CD4-positive, alpha-beta T cell treated with Interleukin-15 for 4 hours (primary cell): ENCODE measurements around the gene CXCL10.
A peak's percentile ranks its signal among the peaks of the same experiment; 100 is the strongest.
"Not testable (repeated sequence)": the region's sequence is repeated elsewhere in the genome, so short reads cannot be mapped to it uniquely, and the experiment has no call there.

ENCODE experiments used
- DNase-seq: peaks from one replicate; pipeline ENCODE4 v3.0.0-alpha.2; 2020; ENCODE audit warnings: low spot score

Gene CXCL10

DNA sequence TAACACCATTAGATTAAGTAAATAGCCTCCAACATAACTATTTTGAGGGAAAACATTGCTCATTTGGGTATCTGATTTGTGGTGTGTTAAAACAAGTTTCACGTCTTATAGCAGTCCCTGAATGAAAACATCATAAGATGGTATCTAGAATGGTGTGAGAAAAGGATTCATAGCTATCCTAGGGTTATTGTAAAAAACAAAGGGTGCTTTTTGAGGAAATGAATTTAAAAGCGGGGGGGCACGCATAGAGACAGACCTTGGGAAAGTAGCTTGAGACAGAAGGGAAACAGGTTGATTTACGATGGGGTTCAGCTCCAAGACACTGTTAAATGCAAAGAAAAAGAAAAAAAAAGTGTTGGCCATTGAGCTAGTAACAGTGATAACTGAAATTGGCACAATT lies 768 bp upstream of the CXCL10 start:
- DNase-seq: no peak

DNA sequence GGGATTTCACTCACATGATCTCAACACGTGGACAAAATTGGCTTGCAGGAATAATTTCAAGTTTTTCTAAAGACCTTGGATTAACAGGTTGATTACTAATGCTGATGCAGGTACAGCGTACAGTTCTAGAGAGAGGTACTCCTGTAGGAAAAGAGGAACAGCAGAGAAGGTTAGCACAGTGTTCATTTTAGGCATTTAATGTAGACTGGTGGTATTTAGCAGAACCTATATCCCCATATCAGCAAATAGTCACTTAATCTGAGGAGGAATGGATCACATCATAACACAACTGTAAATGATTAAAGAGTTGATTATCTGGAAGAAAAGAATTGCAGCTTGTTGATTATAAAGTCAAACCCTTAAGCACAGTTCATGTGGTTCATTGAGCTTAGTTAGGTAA lies 620 bp downstream of the CXCL10 start:
- DNase-seq: no peak

DNA sequence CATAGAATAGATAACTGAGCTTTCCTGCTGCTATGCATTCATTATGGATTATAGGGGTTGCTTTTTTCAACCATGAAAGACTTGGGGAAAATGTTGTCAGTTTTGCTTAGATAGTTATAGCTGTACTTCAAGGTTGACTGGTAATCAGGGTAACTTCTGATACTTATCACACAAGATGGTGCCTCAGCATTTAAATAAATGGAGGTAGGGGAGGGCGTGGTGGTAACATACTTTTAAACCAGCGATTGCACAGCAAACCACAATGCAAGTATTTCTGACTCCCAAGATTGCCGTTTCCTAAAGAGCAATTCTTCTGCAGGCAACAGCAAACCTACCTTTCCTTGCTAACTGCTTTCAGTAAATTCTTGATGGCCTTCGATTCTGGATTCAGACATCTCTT lies 1.3 kb downstream of the CXCL10 start:
- DNase-seq: no peak

DNA sequence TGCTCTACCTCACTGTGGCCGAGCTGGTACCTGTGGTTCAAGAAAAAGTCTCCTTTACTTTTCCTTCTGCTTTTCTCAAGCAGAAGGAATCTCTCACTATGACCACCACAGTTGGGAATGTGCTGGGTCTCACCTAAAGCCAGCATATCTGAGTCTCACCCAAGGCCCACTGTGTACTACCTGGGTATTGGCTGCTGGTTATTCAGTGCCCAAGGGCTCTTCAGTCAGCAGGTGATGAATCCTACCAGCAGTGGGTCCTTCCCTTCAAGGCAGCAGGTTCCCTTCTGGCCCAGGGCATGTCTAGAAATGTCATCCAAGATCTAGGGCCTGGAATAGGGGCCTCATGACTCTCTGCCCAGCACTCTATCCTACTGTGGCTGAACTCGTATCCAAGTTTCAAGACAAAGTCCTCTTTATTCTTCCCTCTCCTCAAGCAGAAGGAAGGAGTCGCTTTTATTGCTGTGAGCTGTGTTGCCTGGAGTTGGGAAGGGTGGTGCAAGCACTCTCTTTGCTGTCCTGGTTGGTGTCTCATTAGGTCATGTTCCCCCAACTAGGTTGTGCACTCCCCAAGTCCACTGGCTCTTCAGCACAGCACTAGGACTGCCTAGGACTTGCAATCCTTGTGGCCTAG lies 6.1 kb downstream of the CXCL10 start:
- DNase-seq: no peak

DNA sequence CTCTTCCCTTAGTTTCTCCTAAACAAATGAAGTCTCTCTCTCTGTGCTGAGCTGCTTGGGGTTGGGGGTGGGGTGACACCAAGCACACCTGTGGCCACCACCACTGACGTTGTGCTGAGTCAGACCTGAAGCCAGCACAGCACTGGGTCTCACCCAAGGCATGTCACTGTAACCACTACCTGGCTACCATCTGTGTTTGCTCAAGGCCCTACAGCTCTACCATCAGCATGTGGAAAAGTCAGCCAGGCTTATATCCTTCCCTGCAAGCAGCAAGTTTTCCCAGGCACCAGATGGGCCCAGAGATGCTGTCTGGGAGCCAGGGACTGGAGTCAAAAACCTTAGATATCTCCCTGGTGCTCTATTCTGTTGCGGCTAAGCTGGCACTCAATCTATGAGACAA lies 6.9 kb downstream of the CXCL10 start:
- no peak for DNase-seq

DNA sequence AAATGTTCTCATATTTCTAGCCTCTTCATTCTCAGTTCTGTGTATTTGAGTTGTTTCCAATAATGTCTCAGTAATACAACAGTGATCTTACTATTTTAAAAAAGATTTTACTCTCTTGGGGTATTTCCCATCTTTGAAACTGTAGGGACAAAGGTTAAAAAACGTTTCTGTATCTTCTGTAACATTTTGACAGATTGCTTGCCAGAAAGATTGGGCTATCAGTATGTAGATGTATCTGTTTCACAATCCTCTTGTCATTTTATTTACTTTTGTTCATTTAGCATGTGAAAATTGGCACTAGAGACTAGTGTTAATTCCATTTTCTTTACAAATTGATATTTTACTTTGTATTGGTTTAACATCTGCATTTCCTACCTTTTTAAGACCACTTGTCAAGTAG lies 9.8 kb downstream of the CXCL10 start:
- DNase-seq: no peak

DNA sequence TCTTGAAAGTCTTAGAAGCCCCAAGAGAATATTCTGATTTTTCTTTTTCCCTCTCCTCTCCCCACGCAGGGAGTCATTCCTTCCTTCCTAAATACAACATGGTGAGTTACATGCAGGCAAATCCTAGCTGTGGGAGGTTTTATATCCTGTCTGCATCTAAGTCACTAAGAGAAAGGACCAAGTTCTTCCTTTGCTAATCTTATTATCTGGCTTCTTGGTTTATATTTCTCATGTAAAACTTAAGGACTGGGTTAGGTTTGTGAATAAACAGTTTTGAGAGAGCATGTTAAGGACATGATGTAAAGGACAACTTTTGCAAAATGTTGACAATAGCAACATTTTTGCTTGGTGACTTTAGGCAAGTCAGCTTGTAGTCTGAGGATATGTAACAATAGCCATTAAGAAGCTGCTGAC lies 10.9 kb downstream of the CXCL10 start:
- DNase-seq: no peak

DNA sequence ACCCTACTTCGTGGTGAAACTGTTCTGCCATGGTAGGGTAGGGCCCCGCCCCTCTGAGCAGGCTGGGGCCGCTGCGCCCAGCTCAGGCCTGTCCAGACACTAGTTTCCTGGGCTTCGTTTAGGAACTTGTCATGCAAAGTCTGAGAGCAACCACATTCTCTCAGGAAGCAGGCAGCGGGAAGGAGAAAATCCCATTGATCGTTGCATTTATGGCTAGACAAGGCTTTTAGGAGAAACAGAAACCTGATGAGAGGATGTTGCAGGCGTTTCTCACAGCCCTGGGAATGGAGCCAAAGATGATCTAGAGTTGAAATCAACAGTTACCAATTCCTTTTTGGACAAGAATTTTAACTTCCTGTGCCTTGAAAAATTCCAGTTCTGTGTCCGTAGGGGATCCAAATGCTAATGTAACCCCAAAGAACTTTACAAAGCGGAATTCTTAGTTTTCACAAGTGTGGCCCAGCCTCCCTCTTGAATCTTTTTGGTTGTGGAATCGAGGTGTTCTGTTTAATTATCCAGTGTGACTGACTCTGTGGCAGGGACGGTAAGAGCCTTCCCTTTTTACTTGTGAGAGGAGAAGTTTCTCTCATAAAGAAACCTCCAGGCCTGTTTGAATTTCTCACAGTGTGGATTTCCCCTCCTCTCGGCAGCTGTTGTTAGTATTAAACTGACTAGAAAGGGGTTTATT lies 11.5 kb downstream of the CXCL10 start:
- no peak for DNase-seq

DNA sequence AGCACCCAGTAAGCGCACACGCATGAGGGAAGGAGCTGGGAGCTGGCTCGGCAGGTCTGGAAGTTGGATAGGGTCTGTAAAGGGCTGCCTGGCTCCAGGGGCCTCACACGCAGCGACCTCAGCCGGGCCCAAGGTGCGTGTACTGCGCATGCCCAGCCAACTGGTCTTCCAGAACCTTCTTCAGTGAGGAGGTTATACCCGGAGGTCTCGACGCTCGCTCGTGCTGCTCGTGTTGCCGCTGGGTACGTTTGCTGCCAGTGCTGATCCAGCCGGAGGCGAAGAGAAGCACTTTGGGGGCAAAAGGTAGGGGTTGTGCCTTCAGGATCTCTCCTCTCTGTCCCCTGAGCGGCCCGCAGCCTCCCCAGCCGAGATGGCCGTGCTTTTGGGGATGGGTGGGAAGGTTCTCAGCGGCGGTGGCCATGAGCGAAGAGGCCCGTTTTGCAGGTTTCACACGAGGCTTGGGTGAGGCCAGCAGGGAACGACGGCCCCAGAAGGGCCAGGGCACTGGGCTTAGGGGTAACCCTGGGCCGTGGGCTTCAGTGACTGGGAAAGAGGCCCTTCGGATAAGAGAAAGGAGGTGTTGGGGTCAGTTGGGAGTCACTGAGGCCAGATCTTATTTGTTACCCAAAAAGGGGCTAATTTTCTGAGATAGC lies 12.2 kb downstream of the CXCL10 start:
- no peak for DNase-seq

DNA sequence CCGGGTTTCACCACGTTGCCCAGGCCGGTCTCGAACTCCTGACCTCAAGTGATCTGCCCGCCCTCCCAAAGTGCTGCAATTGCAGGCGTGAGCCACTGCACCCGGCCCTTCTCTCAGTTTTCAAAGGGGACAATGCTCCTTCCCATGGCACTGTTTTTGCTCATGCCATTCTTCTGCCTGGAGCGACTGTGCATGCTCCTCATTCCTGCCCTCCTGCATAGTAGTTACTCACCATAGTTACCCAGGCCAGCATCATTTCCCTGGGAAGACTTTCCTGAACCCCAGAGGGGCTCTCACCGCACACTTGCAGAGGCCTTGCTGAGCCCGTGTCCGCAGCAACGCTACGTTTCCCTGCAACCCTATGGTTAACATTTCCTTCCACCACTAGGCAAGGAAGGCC lies 12.7 kb downstream of the CXCL10 start:
- no peak for DNase-seq

DNA sequence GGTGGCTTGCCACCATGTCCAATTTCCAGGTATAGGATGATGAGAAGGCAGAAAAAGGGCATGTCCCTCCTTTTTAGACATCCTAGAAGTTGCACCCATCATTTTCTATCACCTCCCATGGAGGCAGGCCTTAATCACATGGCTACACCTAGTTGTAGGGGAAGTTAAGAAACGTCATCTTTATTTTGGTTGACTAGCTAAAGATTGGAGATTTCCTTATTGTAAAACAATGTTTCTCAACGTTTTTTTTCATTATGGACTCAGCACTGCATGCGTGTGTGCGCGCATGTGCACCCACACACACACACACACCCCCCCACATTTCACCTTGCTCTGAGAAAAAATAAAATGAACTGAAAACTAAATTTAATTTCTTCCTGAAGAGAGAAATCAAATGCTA lies 14.0 kb downstream of the CXCL10 start:
- DNase-seq: no peak

DNA sequence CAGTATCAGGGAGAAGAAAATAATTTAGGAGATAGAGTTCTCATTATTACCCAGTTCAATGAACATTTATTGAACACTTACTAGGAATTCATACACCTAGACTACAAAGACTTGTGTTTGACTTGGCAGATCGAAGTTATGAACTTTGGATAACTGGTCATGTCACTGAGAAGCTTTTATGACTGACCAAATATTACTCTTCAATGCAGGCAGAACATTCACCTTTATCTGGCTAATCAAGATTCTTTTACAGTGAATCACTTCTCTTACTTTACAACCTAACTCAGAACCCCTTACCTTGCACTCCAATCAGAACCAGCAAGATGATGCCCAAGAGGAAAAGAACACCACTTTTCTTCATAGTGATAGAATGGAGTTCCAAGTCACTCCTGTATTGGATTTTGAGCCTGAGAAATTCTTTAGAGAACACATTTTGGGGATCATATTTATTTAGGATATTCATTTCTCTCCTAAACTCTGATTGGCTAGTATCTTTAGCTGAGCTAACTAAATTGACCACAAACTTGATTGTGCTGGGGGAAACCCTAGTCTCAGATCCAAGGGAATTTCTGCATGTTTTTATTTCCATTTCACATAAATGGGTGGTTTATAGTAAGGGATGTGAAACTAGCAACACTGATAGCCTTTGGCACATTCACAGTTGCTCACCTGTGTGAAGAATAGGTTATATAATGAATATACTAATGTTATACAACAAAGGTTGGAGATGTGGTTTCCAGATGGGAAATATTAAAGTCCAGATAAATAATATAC lies 16.0 kb downstream of the CXCL10 start, which contains the start of gene CXCL9:
Gene CXCL9, minus strand, starts transcription at position 421 of the 774 bp plus-strand sequence. Its CDS starts 60 bp downstream, at position 361.
- DNase-seq: no peak

DNA sequence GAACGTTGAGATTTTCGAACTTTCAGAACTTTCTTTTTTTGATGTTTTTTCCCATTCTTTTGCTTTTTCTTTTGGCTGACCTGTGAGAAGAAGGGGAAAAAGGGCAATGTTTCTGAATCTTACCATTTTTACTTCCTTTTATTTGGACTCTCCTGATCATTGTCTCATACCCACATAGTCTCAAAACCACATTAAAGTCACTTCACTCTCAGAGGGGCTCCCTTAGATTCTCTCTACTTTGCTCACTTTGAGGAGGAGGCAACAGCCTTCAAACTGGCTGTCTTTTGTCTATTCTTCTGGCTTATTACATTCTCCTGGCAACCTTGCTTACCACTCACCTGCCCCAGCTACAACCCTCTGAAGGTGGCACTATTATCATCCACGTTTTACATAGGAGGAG lies 19.7 kb downstream of the CXCL10 start:
- no peak for DNase-seq

DNA sequence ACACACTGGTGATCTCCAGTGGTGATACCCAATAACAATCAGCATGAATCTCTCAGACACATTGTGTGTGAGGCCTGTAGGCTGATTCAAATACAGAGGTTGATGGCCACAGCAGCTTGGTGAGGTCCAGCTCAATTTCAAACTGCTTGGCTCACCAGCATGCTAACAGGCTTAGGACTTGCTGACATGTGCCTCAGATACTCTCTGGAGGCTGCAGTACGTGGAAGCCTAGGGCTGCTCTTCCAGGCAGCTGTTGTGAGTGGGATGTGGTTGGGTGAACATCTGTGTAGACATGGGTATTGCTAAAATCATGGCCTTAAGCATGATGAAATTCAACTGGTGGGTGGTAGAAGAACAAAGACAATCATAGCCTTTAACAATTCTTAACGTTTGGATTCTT lies 20.3 kb downstream of the CXCL10 start:
- DNase-seq: no peak

DNA sequence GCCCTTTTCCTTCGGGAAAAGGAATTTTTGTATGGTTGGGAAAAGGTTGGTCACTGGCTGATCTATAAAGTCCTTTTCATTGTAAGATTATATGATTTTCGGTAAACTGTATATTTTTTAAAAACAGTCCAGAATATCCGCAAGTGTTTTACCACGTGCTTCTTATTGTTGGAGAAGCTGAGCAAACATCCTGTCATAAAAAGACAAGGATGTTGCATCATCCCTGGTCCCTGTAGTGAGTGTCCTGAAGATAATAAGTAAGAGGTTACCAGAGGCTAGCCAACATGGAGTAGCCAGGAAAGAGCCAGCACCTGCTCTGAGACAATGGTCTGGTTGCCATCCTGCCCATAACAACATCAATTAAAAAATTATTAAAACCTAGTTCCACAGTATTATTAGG lies 21.1 kb downstream of the CXCL10 start:
- no peak for DNase-seq

DNA sequence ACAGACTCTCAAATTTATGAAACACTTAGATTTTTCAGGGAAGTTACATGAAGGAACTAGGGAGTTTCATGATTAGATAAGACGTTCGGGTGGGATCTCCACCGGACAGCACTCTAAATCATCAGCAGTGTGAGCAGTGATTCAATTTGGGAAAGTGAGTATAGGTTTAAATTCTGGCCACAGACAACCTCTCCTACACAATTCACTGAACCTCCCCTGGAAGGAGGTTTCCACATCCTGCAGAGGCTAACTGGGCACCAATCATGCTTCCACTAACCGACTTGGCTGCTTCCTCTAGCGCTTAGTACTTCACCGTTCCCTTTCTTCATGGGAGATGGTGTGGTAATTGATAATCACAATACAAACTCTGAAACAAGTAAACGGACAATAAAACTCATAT lies 21.6 kb downstream of the CXCL10 start:
- DNase-seq: no peak

DNA sequence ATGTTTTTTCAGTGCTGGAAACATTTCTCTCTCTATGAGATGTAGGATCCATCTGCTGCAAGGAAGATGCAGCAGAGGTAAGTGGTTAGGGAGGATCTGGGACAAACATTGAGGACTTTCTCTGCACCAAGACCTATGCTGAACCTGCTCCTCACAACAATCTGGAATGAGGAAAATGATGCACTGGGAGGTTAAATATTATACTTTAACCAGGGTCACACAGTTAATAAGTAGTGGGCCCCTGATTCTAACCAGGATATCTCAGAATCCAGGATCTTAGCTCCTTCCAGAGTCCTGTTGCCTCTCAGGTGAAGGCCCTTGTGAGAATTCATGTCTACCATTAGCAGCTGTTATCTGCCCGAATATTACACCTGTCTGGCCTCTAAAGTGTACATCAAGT lies 23.0 kb downstream of the CXCL10 start:
- DNase-seq: no peak

DNA sequence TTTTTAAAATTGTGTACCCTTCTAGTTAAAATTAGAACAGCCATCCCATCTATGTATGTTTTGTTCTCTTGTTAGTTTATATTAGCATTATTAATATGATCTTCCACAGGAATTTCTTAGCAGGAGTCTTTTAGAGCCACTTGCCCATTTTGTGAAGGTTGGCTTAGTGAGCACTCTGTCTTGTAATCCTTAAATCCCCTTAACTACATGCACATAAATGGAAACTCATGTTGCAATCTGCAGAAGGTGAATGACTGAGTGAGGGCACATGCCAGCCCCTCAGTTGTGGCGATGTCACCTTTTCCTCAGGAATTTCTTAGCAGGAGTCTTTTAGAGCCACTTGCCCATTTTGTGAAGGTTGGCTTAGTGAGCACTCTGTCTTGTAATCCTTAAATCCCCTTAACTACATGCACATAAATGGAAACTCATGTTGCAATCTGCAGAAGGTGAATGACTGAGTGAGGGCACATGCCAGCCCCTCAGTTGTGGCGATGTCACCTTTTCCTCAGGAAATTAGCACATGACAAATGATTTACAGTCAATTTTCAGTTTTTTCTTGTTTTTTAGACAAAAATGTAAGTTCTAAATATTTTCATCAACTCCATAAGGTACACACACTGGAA lies 24.7 kb downstream of the CXCL10 start:
- not testable (repeated sequence) for DNase-seq

DNA sequence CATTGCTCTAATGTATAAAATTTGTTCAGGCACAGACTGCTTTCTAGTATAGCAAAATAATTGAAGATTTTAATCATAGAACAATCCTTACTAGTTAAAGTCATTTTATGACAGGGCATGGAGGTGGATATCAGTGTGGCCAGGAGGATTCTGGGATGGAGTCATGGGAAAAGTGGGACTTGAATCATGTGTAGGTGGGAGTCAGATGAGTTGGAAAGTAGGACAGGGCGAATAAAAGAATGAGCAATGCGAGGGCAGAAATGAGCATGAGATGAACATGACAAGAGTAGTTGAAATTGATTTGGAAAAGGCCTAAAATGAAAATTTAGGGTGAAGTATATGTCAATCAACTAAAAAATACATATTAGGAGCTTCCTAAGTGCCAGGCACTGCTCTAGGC lies 25.4 kb downstream of the CXCL10 start:
- DNase-seq: no peak

DNA sequence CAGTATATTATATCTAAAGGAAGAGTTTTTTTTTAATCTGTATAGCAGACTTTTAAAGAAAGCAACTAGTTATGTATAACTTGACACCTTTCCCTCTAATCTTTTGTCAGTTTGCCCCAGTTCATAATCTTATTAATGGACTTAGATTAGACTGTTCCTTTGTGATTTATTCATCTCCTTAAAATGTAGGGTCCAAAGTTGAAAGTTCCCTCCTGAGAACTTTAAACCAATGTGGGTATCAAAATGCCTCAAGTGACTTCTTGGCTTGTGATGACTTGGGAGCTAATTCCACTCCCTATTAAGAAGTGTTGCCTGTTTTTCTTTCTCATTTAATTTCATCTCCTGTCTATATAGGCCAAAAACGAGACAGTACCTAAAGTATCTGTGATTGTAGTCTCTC lies 26.2 kb downstream of the CXCL10 start:
- no peak for DNase-seq

DNA sequence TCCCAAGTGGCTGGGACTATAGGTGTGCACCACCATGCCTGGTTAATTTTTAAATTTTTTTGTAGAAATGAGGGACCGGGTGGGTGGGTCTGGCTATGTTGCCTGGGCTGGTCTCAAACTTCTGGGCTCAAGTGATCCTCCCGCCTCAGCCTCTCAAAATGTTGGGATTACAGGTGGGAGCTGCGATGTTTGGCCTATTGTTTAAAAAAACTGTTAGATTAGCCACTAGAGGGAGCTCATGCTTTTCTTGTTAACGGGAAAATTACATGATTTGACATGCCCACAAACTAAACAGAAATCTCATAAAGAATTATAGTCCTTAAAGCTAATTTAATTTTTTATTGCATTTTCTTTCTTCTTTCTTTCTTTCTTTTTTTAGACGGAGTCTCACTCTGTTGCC lies 27.6 kb downstream of the CXCL10 start:
- peak; percentile 64 for DNase-seq

DNA sequence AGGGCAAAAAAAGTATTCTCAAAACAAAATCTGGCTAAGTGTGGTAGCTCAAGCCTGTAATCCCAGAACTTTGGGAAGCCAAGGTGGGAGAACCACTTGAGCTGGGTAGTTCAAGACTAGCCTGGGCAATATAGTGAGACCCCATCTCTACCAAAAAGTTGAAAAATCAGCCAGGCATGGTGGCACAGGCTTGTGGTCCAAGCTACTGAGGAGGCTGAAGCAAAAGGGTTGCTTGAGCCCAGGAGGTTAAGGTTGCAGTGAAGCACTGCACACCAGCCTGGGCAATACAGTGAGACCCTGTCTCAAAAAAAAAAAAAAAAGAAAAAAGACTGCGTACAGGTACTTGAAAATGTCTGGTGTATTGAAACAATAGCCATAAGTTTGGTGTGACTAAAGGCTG lies 30.8 kb downstream of the CXCL10 start:
- no peak for DNase-seq
